ENCODE data around the gene RIPOR3. TPM values are rescaled to one million over a fixed set of nuclear protein-coding genes. Genes with fewer than 3 reads are reported as not detected.

RIPOR3 gene
- total and polyA plus RNA-seq, 12 donors, result 1.6 to 50.2 (median 3.3) TPM

GRCh38 chr20:50555662-50556061 is 135.7 kb downstream of the RIPOR3 start:
- 63 to 65% methylated on average over 5 of the region's 5 CpGs for WGBS, 2 donors
- H3K27me3 ChIP-seq, result no peaks in the 10 kb centered on the region
- no peak overlapping the region for H3K27ac ChIP-seq
- intact Hi-C loops (cut with DNase I), result no loop called here
- H3K4me1 ChIP-seq, result peaks cover 0 to 46% (median 20%) of the 10 kb centered on the region in 9 donors
- no peak for ATAC-seq
- TF ChIP-seq CTCF (IDR thresholded peaks at IDR 0.05), result no peak
- no peak for DNase-seq
- peaks cover 0 to 5% (median 0%) of the 10 kb centered on the region in 11 donors for H3K9me3 ChIP-seq
- no peak overlapping the region for H3K4me3 ChIP-seq
- H3K36me3 ChIP-seq, result peaks cover 0 to 3% (median 0%) of the 10 kb centered on the region in 9 donors

GRCh38 chr20:50554694-50555579 is 136.4 kb downstream of the RIPOR3 start:
- WGBS, 2 donors, result 98 to 99% methylated on average over 4 of the region's 4 CpGs
- no peak for TF ChIP-seq CTCF (IDR thresholded peaks at IDR 0.05)
- Histone ChIP-seq H3K4me1 (peaks cover 0 to 46% (median 20%) of the 10 kb centered on the region in 9 donors), H3K36me3 (peaks cover 0 to 9% (median 0%) of the 10 kb centered on the region in 9 donors), H3K4me3 (no peak overlapping the region), H3K27ac (no peak overlapping the region), H3K27me3 (no peaks in the 10 kb centered on the region), H3K9me3 (peaks cover 0 to 5% (median 0%) of the 10 kb centered on the region in 11 donors)
- intact Hi-C loops (cut with DNase I), result loop anchor here in 1 of 10 donors (5.0 kb wide), 1 partner anchor 38 kb away; no protein-coding TSS in a partner anchor
- DNase-seq (no peak), ATAC-seq (no peak)

DNA sequence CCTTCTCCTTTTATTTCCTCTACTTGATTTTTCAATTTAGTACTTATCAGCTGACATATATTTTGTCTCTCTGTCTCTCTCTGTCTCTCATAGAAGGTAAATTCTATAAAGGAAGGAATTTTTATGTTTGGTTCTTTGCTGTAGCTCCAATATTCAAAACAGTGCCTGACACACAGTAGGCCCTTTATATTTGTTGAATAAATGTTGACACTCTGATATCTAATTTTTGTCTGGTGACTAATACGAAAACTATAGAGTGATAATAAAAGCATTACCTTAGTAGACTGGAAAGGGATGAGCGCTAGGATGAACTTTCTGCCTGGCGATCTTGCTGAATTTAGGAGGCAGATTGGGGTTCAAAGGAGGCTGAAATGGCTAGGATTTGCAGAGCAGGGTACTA is 138.4 kb downstream of the RIPOR3 start:
- WGBS, 2 donors, result 98% methylated on average over 3 of the region's 3 CpGs
- DNase-seq (no peak), ATAC-seq (no peak)
- Histone ChIP-seq H3K36me3 (peaks cover 0 to 26% (median 0%) of the 10 kb centered on the region in 9 donors), H3K4me1 (peaks cover 0 to 48% (median 27%) of the 10 kb centered on the region in 9 donors), H3K9me3 (peaks cover 0 to 5% (median 0%) of the 10 kb centered on the region in 11 donors), H3K27me3 (no peaks in the 10 kb centered on the region), H3K4me3 (no peak overlapping the region), H3K27ac (no peak overlapping the region)
- intact Hi-C loops (cut with DNase I), result loop anchor here in 1 of 10 donors (5.0 kb wide), 1 partner anchor 36 kb away; no protein-coding TSS in a partner anchor
- TF ChIP-seq CTCF (IDR thresholded peaks at IDR 0.05), result no peak

DNA sequence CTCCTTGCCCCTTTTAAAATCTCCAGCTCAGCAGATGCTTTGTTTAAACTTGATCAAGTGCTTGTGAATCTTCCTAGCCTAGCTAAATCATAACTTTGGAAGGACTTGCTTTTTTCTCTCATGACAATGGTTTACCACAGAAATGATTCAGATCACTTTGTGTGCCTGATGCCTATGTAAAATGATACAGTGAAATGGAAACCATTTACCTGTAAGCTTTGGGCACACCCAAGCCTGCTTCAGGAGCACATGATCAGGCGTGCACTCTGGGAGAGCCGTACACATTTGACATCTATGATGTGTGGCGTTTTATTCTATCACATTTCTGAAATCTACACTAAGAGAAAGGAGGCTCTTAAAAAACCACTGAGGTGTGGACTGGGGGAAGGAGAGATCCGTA is 140.1 kb downstream of the RIPOR3 start:
- Histone ChIP-seq H3K4me3 (no peak overlapping the region), H3K27ac (no peak overlapping the region), H3K36me3 (peaks cover 0 to 30% (median 0%) of the 10 kb centered on the region in 9 donors), H3K27me3 (no peaks in the 10 kb centered on the region), H3K4me1 (peaks cover 0 to 63% (median 29%) of the 10 kb centered on the region in 9 donors), H3K9me3 (peaks cover 0 to 5% (median 0%) of the 10 kb centered on the region in 11 donors)
- TF ChIP-seq CTCF (IDR thresholded peaks at IDR 0.05), result no peak
- no peak for ATAC-seq
- 96% methylated on average over 4 of the region's 4 CpGs for WGBS, 2 donors
- no peak for DNase-seq
- intact Hi-C loops (cut with DNase I), result loop anchor here in 1 of 10 donors (5.0 kb wide), 1 partner anchor 34 kb away; no protein-coding TSS in a partner anchor
